GM12878 (cell line): Measurements from ENCODE around the gene SFXN1.

ENCODE experiments used
- BMI1 ChIP-seq: fragments of 450-650 bp; IDR thresholded peaks from 2 replicates; pipeline ENCODE4 v1.6.1; 2016; ENCODE audit warnings: mild to moderate bottlenecking, moderate library complexity, borderline replicate concordance
- JUND ChIP-seq: IDR thresholded peaks from 2 replicates; pipeline ENCODE4 v1.6.1; 2012; ENCODE audit warnings: low read depth, mild to moderate bottlenecking, low read length, improper control_type of control experiment, moderate library complexity
- TF ChIP-seq, protein P1 (sequence below), 3 experiments: IDR thresholded peaks in 2 of 3; conservative IDR thresholded peaks in 1 of 3; 2 replicates each; pipeline ENCODE4 v1.5.1; 2011; ENCODE audit warnings: low read depth in 3 of 3, low read length in 3 of 3, mild to moderate bottlenecking in 3 of 3, control low read depth in 2 of 3, moderate library complexity in 2 of 3, inconsistent platforms in 1 of 3, mixed read lengths in 1 of 3; ENCODE audit not compliant: control insufficient read depth in 2 of 3, insufficient read depth in 1 of 3; ENCODE audit errors: extremely low read depth in 1 of 3

DNA sequence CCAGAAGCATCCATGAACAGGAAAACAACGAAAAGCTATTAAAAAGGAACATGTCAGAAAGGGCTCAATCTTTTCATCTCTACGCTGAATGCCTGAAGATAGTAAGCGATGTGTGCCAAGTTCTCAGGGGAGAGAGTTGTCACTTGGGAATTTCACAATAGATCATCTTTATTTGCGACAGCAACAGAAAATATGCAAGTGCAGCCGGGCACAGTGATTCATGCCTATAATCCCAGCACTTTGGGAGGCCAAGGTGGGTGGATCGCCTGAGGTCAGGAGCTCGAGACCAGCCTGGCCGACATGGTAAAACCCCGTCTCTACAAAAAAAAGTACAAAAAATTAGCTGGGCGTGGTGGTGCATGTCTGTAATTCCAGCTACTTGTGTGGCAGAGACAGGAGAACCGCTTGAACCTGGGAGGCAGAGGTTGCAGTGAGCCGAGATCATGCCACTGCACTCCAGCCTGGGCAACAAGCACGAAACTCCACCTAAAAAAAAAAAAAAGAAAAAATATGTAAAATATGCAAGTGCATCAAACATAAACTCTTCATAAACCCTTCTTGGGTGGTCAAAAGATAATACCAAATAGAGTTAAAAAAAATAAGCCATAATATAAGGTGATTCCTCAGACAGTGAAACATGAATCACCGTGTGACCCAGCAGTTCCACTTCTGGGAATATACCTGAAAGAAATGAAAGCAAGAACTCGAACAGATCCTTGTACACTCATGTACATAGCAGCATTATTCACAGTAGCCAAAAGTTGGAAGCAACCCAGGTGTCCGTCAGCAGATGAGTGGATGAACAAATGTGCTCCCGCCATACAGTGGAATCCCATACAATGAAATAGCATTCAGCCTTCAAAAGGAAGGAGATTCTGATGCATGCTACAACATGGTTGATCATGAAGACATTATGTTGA is 16.2 kb downstream of the SFXN1 start:
- TF ChIP-seq JUND: no peak
- TF ChIP-seq BMI1: no peak
- TF ChIP-seq, protein P1, sequence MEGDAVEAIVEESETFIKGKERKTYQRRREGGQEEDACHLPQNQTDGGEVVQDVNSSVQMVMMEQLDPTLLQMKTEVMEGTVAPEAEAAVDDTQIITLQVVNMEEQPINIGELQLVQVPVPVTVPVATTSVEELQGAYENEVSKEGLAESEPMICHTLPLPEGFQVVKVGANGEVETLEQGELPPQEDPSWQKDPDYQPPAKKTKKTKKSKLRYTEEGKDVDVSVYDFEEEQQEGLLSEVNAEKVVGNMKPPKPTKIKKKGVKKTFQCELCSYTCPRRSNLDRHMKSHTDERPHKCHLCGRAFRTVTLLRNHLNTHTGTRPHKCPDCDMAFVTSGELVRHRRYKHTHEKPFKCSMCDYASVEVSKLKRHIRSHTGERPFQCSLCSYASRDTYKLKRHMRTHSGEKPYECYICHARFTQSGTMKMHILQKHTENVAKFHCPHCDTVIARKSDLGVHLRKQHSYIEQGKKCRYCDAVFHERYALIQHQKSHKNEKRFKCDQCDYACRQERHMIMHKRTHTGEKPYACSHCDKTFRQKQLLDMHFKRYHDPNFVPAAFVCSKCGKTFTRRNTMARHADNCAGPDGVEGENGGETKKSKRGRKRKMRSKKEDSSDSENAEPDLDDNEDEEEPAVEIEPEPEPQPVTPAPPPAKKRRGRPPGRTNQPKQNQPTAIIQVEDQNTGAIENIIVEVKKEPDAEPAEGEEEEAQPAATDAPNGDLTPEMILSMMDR (IDR thresholded peaks at IDR 0.05 in 2 of 3, conservative IDR thresholded peaks at IDR 0.05 in 1 of 3; ENCODE audit: control insufficient read depth in 2 of 3, extremely low read depth in 1 of 3, insufficient read depth in 1 of 3, low read depth in 3 of 3, low read length in 3 of 3): no peak
